ENCODE data around the gene HECTD2.

- TF ChIP-seq, protein P1, sequence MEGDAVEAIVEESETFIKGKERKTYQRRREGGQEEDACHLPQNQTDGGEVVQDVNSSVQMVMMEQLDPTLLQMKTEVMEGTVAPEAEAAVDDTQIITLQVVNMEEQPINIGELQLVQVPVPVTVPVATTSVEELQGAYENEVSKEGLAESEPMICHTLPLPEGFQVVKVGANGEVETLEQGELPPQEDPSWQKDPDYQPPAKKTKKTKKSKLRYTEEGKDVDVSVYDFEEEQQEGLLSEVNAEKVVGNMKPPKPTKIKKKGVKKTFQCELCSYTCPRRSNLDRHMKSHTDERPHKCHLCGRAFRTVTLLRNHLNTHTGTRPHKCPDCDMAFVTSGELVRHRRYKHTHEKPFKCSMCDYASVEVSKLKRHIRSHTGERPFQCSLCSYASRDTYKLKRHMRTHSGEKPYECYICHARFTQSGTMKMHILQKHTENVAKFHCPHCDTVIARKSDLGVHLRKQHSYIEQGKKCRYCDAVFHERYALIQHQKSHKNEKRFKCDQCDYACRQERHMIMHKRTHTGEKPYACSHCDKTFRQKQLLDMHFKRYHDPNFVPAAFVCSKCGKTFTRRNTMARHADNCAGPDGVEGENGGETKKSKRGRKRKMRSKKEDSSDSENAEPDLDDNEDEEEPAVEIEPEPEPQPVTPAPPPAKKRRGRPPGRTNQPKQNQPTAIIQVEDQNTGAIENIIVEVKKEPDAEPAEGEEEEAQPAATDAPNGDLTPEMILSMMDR (IDR thresholded peaks at IDR 0.05): no peak
- TF ChIP-seq POLR2A (IDR thresholded peaks at IDR 0.05): no peak
Measured at GRCh38 chr10:91558473-91558872, 148.3 kb downstream of the HECTD2 start.

Data from right lobe of liver (tissue), 4 donors.